HG02610 (cell line): ENCODE data around the gene HLA-DRB1.
"Not testable (repeated sequence)": the region's sequence is repeated elsewhere in the genome, so short reads cannot be mapped to it uniquely, and the experiment has no call there.

Source experiments
- ATAC-seq: cut with Tn5 transposase; IDR thresholded peaks from one replicate; pipeline ENCODE4 v1.9.1; 2021; ENCODE audit warnings: mild to moderate bottlenecking, moderate library complexity; ENCODE audit not compliant: unreplicated experiment

HLA-DRB1 gene

GRCh38 chr6:32589596-32590449, at the start of gene HLA-DRB1:
Gene HLA-DRB1, minus strand, starts transcription at chr6:32589848. Its CDS starts 106 bp downstream, at chr6:32589742.
- peak; percentile 97 for ATAC-seq

GRCh38 chr6:32638532-32639219, 49.0 kb upstream of the HLA-DRB1 start:
- no peak for ATAC-seq

- no peak for ATAC-seq
These were observed 48.2 kb upstream of the HLA-DRB1 start for GRCh38 chr6:32637883-32638282.

- ATAC-seq: peak; percentile 82
These were observed 47.7 kb upstream of the HLA-DRB1 start, which contains the start of gene HLA-DQA1 for GRCh38 chr6:32637219-32637880. Gene HLA-DQA1, plus strand, starts transcription at chr6:32637406. Its CDS starts 53 bp downstream, at chr6:32637459.

GRCh38 chr6:32635526-32636123, 46.0 kb upstream of the HLA-DRB1 start:
- ATAC-seq: no peak

- not testable (repeated sequence) for ATAC-seq
These were observed 40.1 kb upstream of the HLA-DRB1 start for GRCh38 chr6:32629793-32630192.

- ATAC-seq: no peak
These were observed 38.2 kb upstream of the HLA-DRB1 start for GRCh38 chr6:32627831-32628230.

- ATAC-seq: no peak
These were observed 37.6 kb upstream of the HLA-DRB1 start for GRCh38 chr6:32627249-32627648.

- no peak for ATAC-seq
These were observed 35.5 kb upstream of the HLA-DRB1 start for GRCh38 chr6:32625137-32625536.

- ATAC-seq: no peak
These were observed 34.9 kb upstream of the HLA-DRB1 start for GRCh38 chr6:32624565-32624964.

GRCh38 chr6:32623693-32624092, 34.0 kb upstream of the HLA-DRB1 start:
- no peak for ATAC-seq

GRCh38 chr6:32622545-32623401, 33.1 kb upstream of the HLA-DRB1 start:
- ATAC-seq: peak; percentile 67

GRCh38 chr6:32621372-32621771, 31.7 kb upstream of the HLA-DRB1 start:
- ATAC-seq: no peak

GRCh38 chr6:32617751-32618150, 28.1 kb upstream of the HLA-DRB1 start:
- no peak for ATAC-seq

GRCh38 chr6:32615885-32616532, 26.4 kb upstream of the HLA-DRB1 start:
- no peak for ATAC-seq

GRCh38 chr6:32614366-32615081, 24.9 kb upstream of the HLA-DRB1 start:
- no peak for ATAC-seq

GRCh38 chr6:32613475-32613874, 23.8 kb upstream of the HLA-DRB1 start:
- ATAC-seq: no peak

- no peak for ATAC-seq
These were observed 21.1 kb upstream of the HLA-DRB1 start for GRCh38 chr6:32610682-32611296.
